K562 (cell line): Measurements from ENCODE around the gene COL23A1. TPM values are rescaled to one million over a fixed set of nuclear protein-coding genes. Genes with fewer than 3 reads are reported as not detected.

Experiments
- CBX5 ChIP-seq: IDR thresholded peaks from 2 replicates; pipeline ENCODE4 v1.6.1; 2014; ENCODE audit warnings: low read depth, borderline replicate concordance
- DEAF1 ChIP-seq: fragments of 450-650 bp; formaldehyde crosslinking; IDR thresholded peaks from 2 replicates; pipeline ENCODE4 v1.4.0; 2020; ENCODE audit warnings: mild to moderate bottlenecking, moderate library complexity
- E4F1 ChIP-seq: fragments of 250-450 bp; sonication (Bioruptor Pico); IDR thresholded peaks from 2 replicates; pipeline ENCODE4 v1.5.0; 2021; ENCODE audit warnings: mild to moderate bottlenecking, borderline replicate concordance
- GABPB1 ChIP-seq: sonication (generic); formaldehyde crosslinking; IDR thresholded peaks from 2 replicates; pipeline ENCODE4 v1.8.0; 2022; ENCODE audit warnings: mild to moderate bottlenecking, missing genetic modification reagents
- HINFP ChIP-seq: fragments of 450-650 bp; conservative IDR thresholded peaks from 2 replicates; pipeline ENCODE4 v1.6.1; 2016; ENCODE audit warnings: missing genetic modification characterization, low read depth, mild to moderate bottlenecking, control low read depth, missing compliant biosample characterization
- KLF1 ChIP-seq: fragments of 450-650 bp; IDR thresholded peaks from 2 replicates; pipeline ENCODE4 v1.6.1; 2016; ENCODE audit warnings: missing genetic modification characterization, missing compliant biosample characterization
- LEF1 ChIP-seq: fragments of 450-650 bp; IDR thresholded peaks from 2 replicates; pipeline ENCODE4 v1.6.1; 2016; ENCODE audit warnings: mild to moderate bottlenecking
- NKRF ChIP-seq: fragments of 450-650 bp; IDR thresholded peaks from 2 replicates; pipeline ENCODE4 v1.6.1; 2016; ENCODE audit warnings: borderline replicate concordance
- PCBP2 ChIP-seq: fragments of 200-400 bp; formaldehyde crosslinking; IDR thresholded peaks from 2 replicates; pipeline ENCODE4 v1.6.1; 2018; ENCODE audit warnings: low read length, low read depth, mild to moderate bottlenecking, moderate library complexity; ENCODE audit not compliant: poor library complexity, severe bottlenecking
- RHOXF2B ChIP-seq: fragments of 250-450 bp; sonication (Bioruptor Pico); conservative IDR thresholded peaks from 2 replicates; pipeline ENCODE4 v1.5.1; 2021
- SIX5 ChIP-seq, 2 experiments: IDR thresholded peaks; 2 replicates each; pipeline ENCODE4 v1.6.1; 2011; ENCODE audit warnings: low read length in 2 of 2, borderline replicate concordance in 1 of 2, low read depth in 1 of 2, mild to moderate bottlenecking in 1 of 2, moderate library complexity in 1 of 2; ENCODE audit not compliant: insufficient read depth in 1 of 2
- STAT6 ChIP-seq: sonication (generic); formaldehyde crosslinking; IDR thresholded peaks from 2 replicates; pipeline ENCODE4 v1.8.1; 2023; ENCODE audit warnings: mild to moderate bottlenecking, missing genetic modification reagents
- TCF7 ChIP-seq: sonication (generic); IDR thresholded peaks from 2 replicates; pipeline ENCODE4 v1.6.1; 2016; ENCODE audit warnings: antibody characterized with exemption, borderline replicate concordance
- THAP7 ChIP-seq: fragments of 250-450 bp; sonication (Bioruptor Pico); IDR thresholded peaks from 2 replicates; pipeline ENCODE4 v1.5.0; 2021
- THRAP3 ChIP-seq: fragments of 450-650 bp; IDR thresholded peaks from 2 replicates; pipeline ENCODE4 v1.6.1; 2016; ENCODE audit warnings: mild to moderate bottlenecking, inconsistent platforms, borderline replicate concordance
- polyA plus RNA-seq, 8 experiments: library from polyadenylated mRNA; depleted of rRNA in 4 of 8; stranded (reverse) in 5 of 8; unstranded in 3 of 8; fragments of >200 nt; fragmentation: Nextera tagmentation in 2 of 8; fragmentation: Illumina TruSeq in 1 of 8; extraction: Ambion mirVana in 2 of 8; extraction: Trizol in 1 of 8; gene quantifications; 2 replicates each; pipeline versions ENCODE4 v1.2.1 to v1.2.3, GENCODE V29; 2011 to 2014; ENCODE audit warnings: inconsistent platforms in 1 of 8, missing spikeins in 1 of 8
- total RNA-seq, 7 experiments: library from RNA; depleted of rRNA in 6 of 7; stranded (reverse); fragments of >200 nt in 6 of 7; fragmentation: Illumina TruSeq in 2 of 7; extraction: Trizol in 2 of 7; gene quantifications; 2 replicates each; pipeline versions ENCODE4 v1.2.1 to v1.2.3, GENCODE V29; 2011 to 2021; ENCODE audit warnings: low replicate concordance in 1 of 7

COL23A1 gene
- total and polyA plus RNA-seq, 9 of the 15 experiments (the other 6 are each of a cell fraction or from before 2014, with no cell fraction given), result 0.09 TPM; not detected in 8

GRCh38 chr5:178232124-178232919, 357.9 kb downstream of the COL23A1 start, which contains the start of gene PHYKPL (continued):
- TF ChIP-seq RHOXF2B (CRISPR knock-in tag) (no peak), TCF7 (no peak), GABPB1 (no peak), THAP7 (CRISPR knock-in tag) (no peak), HINFP (no peak), CBX5 (no peak), LEF1 (no peak), DEAF1 (CRISPR knock-in tag) (no peak), THRAP3 (no peak), STAT6 (CRISPR knock-in tag) (no peak), KLF1 (tag) (no peak), E4F1 (CRISPR knock-in tag) (no peak), SIX5 (IDR thresholded peaks at IDR 0.05; ENCODE audit: borderline replicate concordance in 1 of 2, insufficient read depth in 1 of 2, low read depth in 1 of 2, low read length in 2 of 2) (no peak), NKRF (no peak), PCBP2 (no peak)
